ENCODE data around the gene RBM44. TPM values are rescaled to one million over a fixed set of nuclear protein-coding genes. Genes with fewer than 3 reads are reported as not detected.

Gene RBM44
- total RNA-seq, 4 donors from 2014 or later: 0.08 to 1.5 (median 0.20) TPM

- H3K27ac ChIP-seq: peak overlapping the region in 3 of 4 donors; percentile 60 to 72 (median 62)
- TF ChIP-seq POLR2A (IDR thresholded peaks at IDR 0.05): no peak
- TF ChIP-seq CTCF (IDR thresholded peaks at IDR 0.05): no peak
- 87 to 93% methylated on average over 8 of the region's 8 CpGs for WGBS, 2 donors
- H3K36me3 ChIP-seq: no peaks in the 10 kb centered on the region
- no peak overlapping the region for H3K4me3 ChIP-seq
- H3K4me1 ChIP-seq: peaks cover 0 to 50% (median 11%) of the 10 kb centered on the region in 3 donors
- intact Hi-C loops (cut with DNase I): no loop called here
- DNase-seq: no peak
- no peaks in the 10 kb centered on the region for H3K27me3 ChIP-seq
- H3K9me3 ChIP-seq: no peaks in the 10 kb centered on the region
Measured at GRCh38 chr2:237889016-237889415, 90.4 kb downstream of the RBM44 start.

- peaks cover under 1 to 58% (median 11%) of the 10 kb centered on the region in 3 donors for H3K4me1 ChIP-seq
- no peaks in the 10 kb centered on the region for H3K27me3 ChIP-seq
- no peak overlapping the region for H3K4me3 ChIP-seq
- H3K27ac ChIP-seq: no peak overlapping the region
- 96 to 97% methylated on average over 10 of the region's 10 CpGs for WGBS, 2 donors
- no peak for TF ChIP-seq CTCF (IDR thresholded peaks at IDR 0.05)
- no peaks in the 10 kb centered on the region for H3K36me3 ChIP-seq
- DNase-seq: no peak
- intact Hi-C loops (cut with DNase I): no loop called here
- H3K9me3 ChIP-seq: no peaks in the 10 kb centered on the region
Measured at GRCh38 chr2:237889811-237890210, 91.2 kb downstream of the RBM44 start.

Small RNAs within 50 kb of the gene (small RNA-seq; reads per million reads assigned to genes)
- 0 to 0.14 (median 0.04) reads per million in 4 donors for gene RF00157

Other genes starting within 250 kb of the RBM44 start
- gene PRLH, start 232.2 kb upstream of the RBM44 start, total RNA-seq: not detected
- 10 to 100 TPM in 1 of 4 donors, 1 to 10 TPM in 3; 2.0 to 11.1 (median 6.4) TPM for gene RAB17, start 208.0 kb upstream of the RBM44 start, total RNA-seq
- 100 to 1,000 TPM in 2 of 4 donors, 10 to 100 TPM in 2; 84.9 to 152 (median 120) TPM for gene LRRFIP1, start 171.2 kb upstream of the RBM44 start, total RNA-seq
- 10 to 100 TPM in 1 of 4 donors, 1 to 10 TPM in 2, under 1 TPM in 1; 0.76 to 11.3 (median 4.0) TPM for gene RAMP1, start 60.8 kb downstream of the RBM44 start, total RNA-seq
- gene UBE2F, start 168.2 kb downstream of the RBM44 start, total RNA-seq: 10 to 100 TPM; 54.9 to 84.7 (median 64.8) TPM